Astrocyte (in vitro differentiated cells and primary cell): Measurements from ENCODE around the gene NPM1. TPM values are rescaled to one million over a fixed set of nuclear protein-coding genes. Genes with fewer than 3 reads are reported as not detected.
A peak's percentile ranks its signal among the peaks of the same experiment; 100 is the strongest.

Experiments
- DNase-seq: peaks from one replicate; pipeline ENCODE4 v3.0.0-alpha.2; 2010; ENCODE audit warnings: low read depth
- FAIRE-seq: peaks from 2 replicates; lab custom pipeline; 2011; peaks lifted over from hg19 to GRCh38; lab: Jason Lieb, UNC
- H2AFZ ChIP-seq: 2 replicates; pipeline ENCODE4 v1.6.0; 2012; ENCODE audit warnings: low read depth, low read length, inconsistent platforms
- H3K27ac ChIP-seq: 2 replicates; pipeline ENCODE4 v1.5.1; 2011; ENCODE audit warnings: low read depth, low read length, inconsistent platforms
- H3K27me3 ChIP-seq: 2 replicates; pipeline ENCODE4 v1.6.0; 2011; ENCODE audit warnings: low read length, inconsistent platforms; ENCODE audit not compliant: insufficient read depth
- H3K36me3 ChIP-seq: 2 replicates; pipeline ENCODE4 v1.5.1; 2011; ENCODE audit warnings: low read length, inconsistent platforms; ENCODE audit not compliant: insufficient read depth
- H3K4me1 ChIP-seq: 2 replicates; pipeline ENCODE4 v1.5.1; 2011; ENCODE audit warnings: low read length, inconsistent platforms; ENCODE audit not compliant: insufficient read depth
- H3K4me2 ChIP-seq: 2 replicates; pipeline ENCODE4 v1.6.0; 2012; ENCODE audit warnings: low read length, inconsistent platforms
- H3K4me3 ChIP-seq: 2 replicates; pipeline ENCODE4 v1.5.1; 2011; ENCODE audit warnings: low read depth, mild to moderate bottlenecking, low read length, inconsistent platforms; ENCODE audit not compliant: insufficient read depth
- H3K79me2 ChIP-seq: 2 replicates; pipeline ENCODE4 v1.6.0; 2012; ENCODE audit warnings: mild to moderate bottlenecking, low read length, inconsistent platforms; ENCODE audit not compliant: insufficient read depth
- H3K9ac ChIP-seq: 2 replicates; pipeline ENCODE4 v1.6.0; 2012; ENCODE audit warnings: mild to moderate bottlenecking, low read length, inconsistent platforms
- H3K9me3 ChIP-seq: 2 replicates; pipeline ENCODE4 v1.5.1; 2012; ENCODE audit warnings: low read depth, mild to moderate bottlenecking, low read length, inconsistent platforms; ENCODE audit not compliant: insufficient read depth
- H4K20me1 ChIP-seq: 2 replicates; pipeline ENCODE4 v1.6.0; 2012; ENCODE audit warnings: low read length, inconsistent platforms; ENCODE audit not compliant: insufficient read depth
- H3K27ac Mint-ChIP-seq: one replicate; pipeline ENCODE4 v1.8.0; 2021; ENCODE audit warnings: mild to moderate bottlenecking, mixed read lengths; ENCODE audit not compliant: unreplicated experiment
- H3K27me3 Mint-ChIP-seq: one replicate; pipeline ENCODE4 v1.8.0; 2021; ENCODE audit warnings: low read depth, mixed read lengths; ENCODE audit not compliant: unreplicated experiment
- H3K36me3 Mint-ChIP-seq: one replicate; pipeline ENCODE4 v1.8.0; 2021; ENCODE audit warnings: low read depth, mixed read lengths; ENCODE audit not compliant: unreplicated experiment
- H3K4me1 Mint-ChIP-seq: one replicate; pipeline ENCODE4 v1.8.0; 2021; ENCODE audit warnings: low read depth, mixed read lengths; ENCODE audit not compliant: unreplicated experiment
- H3K4me3 Mint-ChIP-seq: one replicate; pipeline ENCODE4 v1.8.0; 2021; ENCODE audit warnings: mild to moderate bottlenecking, moderate library complexity, mixed read lengths; ENCODE audit not compliant: unreplicated experiment
- H3K9me3 Mint-ChIP-seq: one replicate; pipeline ENCODE4 v1.8.0; 2021; ENCODE audit warnings: mild to moderate bottlenecking, mixed read lengths; ENCODE audit not compliant: unreplicated experiment
- CTCF ChIP-seq: IDR thresholded peaks from 2 replicates; pipeline ENCODE4 v1.5.1; 2011; ENCODE audit warnings: low read depth, mild to moderate bottlenecking, inconsistent platforms, low read length, moderate library complexity; ENCODE audit not compliant: insufficient read depth
- EZH2 ChIP-seq: IDR thresholded peaks from 2 replicates; pipeline ENCODE4 v1.6.1; 2012; ENCODE audit warnings: mild to moderate bottlenecking, low read length, inconsistent platforms; ENCODE audit not compliant: insufficient read depth
- total RNA-seq: library from RNA; stranded (reverse); gene quantifications from 2 replicates; pipeline ENCODE4 v1.2.1, GENCODE V29; 2021

Gene NPM1
- total RNA-seq, 1 donor from 2014 or later = 1,219 TPM

GRCh38 chr5:171437286-171437821 lies 49.7 kb downstream of the NPM1 start:
- H3K27ac ChIP-seq = no peak overlapping the region
- no peaks in the 10 kb centered on the region for H3K9me3 ChIP-seq
- Mint-ChIP-seq H3K4me1 (no peaks in the 10 kb centered on the region), H3K4me3 (no peak overlapping the region), H3K36me3 (peaks cover 11% of the 10 kb centered on the region), H3K27ac (no peak overlapping the region), H3K27me3 (peaks cover 25% of the 10 kb centered on the region), H3K9me3 (no peaks in the 10 kb centered on the region)
- no peaks in the 10 kb centered on the region for H3K4me1 ChIP-seq
- DNase-seq (no peak), FAIRE-seq (no peak)
- no peaks in the 10 kb centered on the region for H3K79me2 ChIP-seq
- H2AFZ ChIP-seq = peak overlapping the region; percentile 18
- H3K27me3 ChIP-seq = no peaks in the 10 kb centered on the region
- H3K9ac ChIP-seq = no peak overlapping the region
- no peak for TF ChIP-seq CTCF
- TF ChIP-seq EZH2 = no peak
- H3K36me3 ChIP-seq = no peaks in the 10 kb centered on the region
- no peak overlapping the region for H3K4me2 ChIP-seq
- no peaks in the 10 kb centered on the region for H4K20me1 ChIP-seq
- no peak overlapping the region for H3K4me3 ChIP-seq

- DNase-seq (no peak), FAIRE-seq (no peak)
- H3K27ac ChIP-seq = no peak overlapping the region
- H3K9ac ChIP-seq = no peak overlapping the region
- H3K4me1 ChIP-seq = no peaks in the 10 kb centered on the region
- H3K4me2 ChIP-seq = no peak overlapping the region
- no peak overlapping the region for H2AFZ ChIP-seq
- H3K36me3 ChIP-seq = no peaks in the 10 kb centered on the region
- no peaks in the 10 kb centered on the region for H3K9me3 Mint-ChIP-seq
- peaks cover 11% of the 10 kb centered on the region for H3K36me3 Mint-ChIP-seq
- H3K9me3 ChIP-seq = no peaks in the 10 kb centered on the region
- no peak overlapping the region for H3K4me3 Mint-ChIP-seq
- no peaks in the 10 kb centered on the region for H3K27me3 ChIP-seq
- H3K4me1 Mint-ChIP-seq = peaks cover 5% of the 10 kb centered on the region
- H3K27me3 Mint-ChIP-seq = peaks cover 21% of the 10 kb centered on the region
- TF ChIP-seq CTCF = no peak
- no peak overlapping the region for H3K27ac Mint-ChIP-seq
- H4K20me1 ChIP-seq = no peaks in the 10 kb centered on the region
- H3K79me2 ChIP-seq = no peaks in the 10 kb centered on the region
- no peak overlapping the region for H3K4me3 ChIP-seq
Observed at GRCh38 chr5:171438738-171439137, 51.1 kb downstream of the NPM1 start.

DNA sequence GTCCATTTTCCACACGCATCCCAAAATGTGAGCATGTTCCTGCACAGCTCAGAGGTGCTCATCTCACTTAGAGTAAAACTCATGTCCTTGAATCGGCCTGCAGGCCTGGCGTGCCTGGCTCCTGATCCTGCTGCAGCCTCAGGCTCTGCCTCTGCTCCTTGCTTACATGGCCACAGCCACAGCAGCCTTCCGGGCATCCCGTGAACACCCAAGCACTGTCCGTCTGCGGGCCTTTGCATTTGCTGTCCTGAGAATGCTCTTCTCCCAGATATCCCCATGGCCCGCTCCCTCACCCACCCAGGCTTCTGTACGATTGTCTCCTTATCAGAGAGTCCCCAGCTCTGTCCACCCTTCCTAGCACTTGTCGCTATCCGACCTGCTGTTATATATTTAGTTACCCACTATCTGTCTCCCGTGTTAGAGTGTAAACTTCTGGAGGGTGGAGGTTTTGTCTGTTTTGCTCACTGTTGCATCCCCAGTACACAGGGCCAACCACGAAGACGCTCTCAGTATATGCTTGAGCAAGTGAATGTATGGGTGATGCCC lies 53.7 kb downstream of the NPM1 start:
- no peak overlapping the region for H3K4me3 Mint-ChIP-seq
- H3K36me3 Mint-ChIP-seq = peaks cover 11% of the 10 kb centered on the region
- H3K27me3 Mint-ChIP-seq = peaks cover 10% of the 10 kb centered on the region

More for the DNA sequence above, 53.7 kb downstream of the NPM1 start:
- H3K9me3 Mint-ChIP-seq = no peaks in the 10 kb centered on the region
- Histone ChIP-seq H4K20me1 (no peaks in the 10 kb centered on the region), H3K79me2 (no peaks in the 10 kb centered on the region), H3K36me3 (no peaks in the 10 kb centered on the region), H3K4me1 (peaks cover 8% of the 10 kb centered on the region), H3K9ac (no peak overlapping the region), H3K9me3 (no peaks in the 10 kb centered on the region), H3K4me2 (no peak overlapping the region), H3K4me3 (no peak overlapping the region), H2AFZ (no peak overlapping the region), H3K27ac (no peak overlapping the region), H3K27me3 (no peaks in the 10 kb centered on the region)
- DNase-seq (no peak), FAIRE-seq (no peak)
- H3K27ac Mint-ChIP-seq = no peak overlapping the region
- TF ChIP-seq CTCF = no peak
- TF ChIP-seq EZH2 = no peak
- H3K4me1 Mint-ChIP-seq = peaks cover 8% of the 10 kb centered on the region
